Stimulated activated memory B cell treated with anti-CD40 and anti-IgM and Interleukin-4, amounts not matched to agents 10 μg/mL and 1 μg/mL and 100 μg/mL, for 72 hours (primary cell): Measurements from ENCODE around the gene SCN11A.

Source experiments
- ATAC-seq: fragments of 150-1000 bp; cut with Tn5 transposase; 2 replicates; pipeline ENCODE4 v1.10.0; 2021
- H3K27ac Mint-ChIP-seq: one replicate; pipeline ENCODE4 v1.8.0; 2022; ENCODE audit warnings: mild to moderate bottlenecking, mixed read lengths
- H3K27me3 Mint-ChIP-seq: one replicate; pipeline ENCODE4 v1.8.0; 2022; ENCODE audit warnings: mixed read lengths
- H3K36me3 Mint-ChIP-seq: one replicate; pipeline ENCODE4 v1.8.0; 2022; ENCODE audit warnings: mixed read lengths
- H3K4me1 Mint-ChIP-seq: one replicate; pipeline ENCODE4 v1.8.0; 2022; ENCODE audit warnings: mixed read lengths
- H3K4me3 Mint-ChIP-seq: one replicate; pipeline ENCODE4 v1.8.0; 2022; ENCODE audit warnings: mild to moderate bottlenecking, moderate library complexity, mixed read lengths
- H3K9me3 Mint-ChIP-seq: one replicate; pipeline ENCODE4 v1.8.0; 2022; ENCODE audit warnings: mixed read lengths

SCN11A gene

DNA sequence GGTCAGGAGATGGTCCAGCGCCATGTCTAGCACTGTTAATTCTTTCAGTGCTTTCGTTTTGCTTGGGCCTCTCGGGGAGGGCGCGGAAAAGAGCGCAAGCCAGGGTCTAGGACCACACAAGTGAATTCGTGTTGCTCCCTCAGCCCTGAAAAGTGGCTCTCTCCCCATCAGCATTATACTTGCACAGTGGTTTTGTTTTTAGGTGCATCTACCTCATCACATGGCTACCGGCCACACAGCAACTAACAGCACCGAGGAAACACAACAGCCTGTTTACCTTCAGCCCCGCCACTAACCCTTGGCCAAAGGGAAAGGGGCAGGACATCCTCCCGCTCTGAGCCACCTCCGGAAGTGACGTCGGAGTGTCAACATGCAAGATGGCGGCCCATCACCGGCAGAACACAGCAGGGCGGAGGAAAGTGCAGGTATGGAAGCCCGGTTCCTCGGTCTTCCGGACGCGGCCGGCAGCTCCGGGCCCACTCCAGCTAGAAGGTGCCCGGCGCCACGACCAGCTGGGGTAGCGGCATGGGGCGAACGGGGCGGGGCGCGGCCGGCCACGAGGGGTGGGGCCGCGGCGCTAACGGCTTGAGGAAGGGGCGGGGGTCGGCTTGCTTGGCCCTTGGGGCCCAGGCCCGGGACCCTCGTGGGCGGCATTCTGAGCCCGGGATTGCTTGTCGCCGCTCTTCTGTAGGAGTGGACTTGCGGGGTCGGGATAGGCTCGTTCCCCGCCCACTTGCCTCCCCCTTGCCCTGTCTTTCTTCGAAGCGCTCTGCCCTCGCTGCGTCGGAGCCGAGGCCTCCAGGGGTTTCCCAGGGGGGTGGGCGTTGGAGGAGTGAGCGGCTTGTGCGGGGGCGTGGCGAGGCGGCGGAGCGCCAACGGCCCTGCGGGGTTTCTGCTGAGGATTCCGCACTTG is at the start of gene SCN11A, which contains the start of gene WDR48:
Gene SCN11A, minus strand, starts transcription at position 296 of the 913 bp plus-strand sequence. CDS start 101,582 bp downstream, outside the sequence.
Gene WDR48, plus strand, starts transcription at position 368 of the 913 bp plus-strand sequence. Its CDS starts 10 bp downstream, at position 378.
- H3K4me3 Mint-ChIP-seq, result peak within 1 kb of the TSS; percentile 95
- peak within 1 kb of the TSS; percentile 98 for H3K27ac Mint-ChIP-seq
- H3K4me1 Mint-ChIP-seq, result peaks cover 42% of the 10 kb centered on the region
- H3K27me3 Mint-ChIP-seq, result no peaks in the 10 kb centered on the region
- H3K9me3 Mint-ChIP-seq, result no peaks in the 10 kb centered on the region
- ATAC-seq, result peak; percentile 99
- no peaks in the 10 kb centered on the region for H3K36me3 Mint-ChIP-seq

- H3K9me3 Mint-ChIP-seq, result no peaks in the 10 kb centered on the region
- H3K4me3 Mint-ChIP-seq, result no peak overlapping the region
- H3K27ac Mint-ChIP-seq, result peak overlapping the region; percentile 28
- ATAC-seq, result peak; percentile 77
- no peaks in the 10 kb centered on the region for H3K27me3 Mint-ChIP-seq
- H3K4me1 Mint-ChIP-seq, result peaks cover 43% of the 10 kb centered on the region
- peaks cover 8% of the 10 kb centered on the region for H3K36me3 Mint-ChIP-seq
These were observed 49.4 kb upstream of the SCN11A start for GRCh38 chr3:39101022-39101689.

DNA sequence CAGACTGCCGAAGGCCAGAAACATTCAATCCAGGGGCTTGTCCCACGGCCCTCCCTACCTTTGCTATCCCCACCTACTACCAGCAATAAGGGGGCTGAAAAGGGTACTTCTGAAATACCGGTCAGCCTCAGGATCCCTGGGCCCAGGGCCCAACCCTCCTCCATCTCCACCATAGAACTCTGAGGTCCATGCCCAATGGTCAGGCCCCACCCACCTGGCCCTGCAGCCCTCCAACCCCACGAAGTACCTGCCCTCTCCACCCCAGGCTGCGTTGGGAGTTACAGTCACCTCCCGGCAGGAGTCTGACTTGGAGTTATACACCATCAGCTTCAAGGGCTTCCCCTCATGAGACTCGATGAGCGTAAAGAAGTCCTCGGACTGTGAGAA is 48.7 kb upstream of the SCN11A start:
- ATAC-seq, result no peak
- Mint-ChIP-seq H3K4me3 (no peak overlapping the region), H3K27me3 (no peaks in the 10 kb centered on the region), H3K27ac (no peak overlapping the region), H3K9me3 (no peaks in the 10 kb centered on the region), H3K4me1 (peaks cover 37% of the 10 kb centered on the region), H3K36me3 (peaks cover 8% of the 10 kb centered on the region)

GRCh38 chr3:39099738-39100499 is 48.2 kb upstream of the SCN11A start:
- Mint-ChIP-seq H3K36me3 (peaks cover 9% of the 10 kb centered on the region), H3K27ac (no peak overlapping the region), H3K9me3 (no peaks in the 10 kb centered on the region), H3K27me3 (no peaks in the 10 kb centered on the region), H3K4me3 (no peak overlapping the region), H3K4me1 (peaks cover 31% of the 10 kb centered on the region)
- no peak for ATAC-seq

GRCh38 chr3:39099242-39099641 is 47.5 kb upstream of the SCN11A start:
- Mint-ChIP-seq H3K4me3 (no peak overlapping the region), H3K36me3 (peaks cover 16% of the 10 kb centered on the region), H3K27me3 (no peaks in the 10 kb centered on the region), H3K4me1 (peaks cover 28% of the 10 kb centered on the region), H3K27ac (no peak overlapping the region), H3K9me3 (no peaks in the 10 kb centered on the region)
- no peak for ATAC-seq

GRCh38 chr3:39098473-39099000 is 46.8 kb upstream of the SCN11A start:
- Mint-ChIP-seq H3K4me1 (peaks cover 24% of the 10 kb centered on the region), H3K27me3 (no peaks in the 10 kb centered on the region), H3K36me3 (peaks cover 23% of the 10 kb centered on the region), H3K27ac (no peak overlapping the region), H3K9me3 (no peaks in the 10 kb centered on the region), H3K4me3 (no peak overlapping the region)
- no peak for ATAC-seq

DNA sequence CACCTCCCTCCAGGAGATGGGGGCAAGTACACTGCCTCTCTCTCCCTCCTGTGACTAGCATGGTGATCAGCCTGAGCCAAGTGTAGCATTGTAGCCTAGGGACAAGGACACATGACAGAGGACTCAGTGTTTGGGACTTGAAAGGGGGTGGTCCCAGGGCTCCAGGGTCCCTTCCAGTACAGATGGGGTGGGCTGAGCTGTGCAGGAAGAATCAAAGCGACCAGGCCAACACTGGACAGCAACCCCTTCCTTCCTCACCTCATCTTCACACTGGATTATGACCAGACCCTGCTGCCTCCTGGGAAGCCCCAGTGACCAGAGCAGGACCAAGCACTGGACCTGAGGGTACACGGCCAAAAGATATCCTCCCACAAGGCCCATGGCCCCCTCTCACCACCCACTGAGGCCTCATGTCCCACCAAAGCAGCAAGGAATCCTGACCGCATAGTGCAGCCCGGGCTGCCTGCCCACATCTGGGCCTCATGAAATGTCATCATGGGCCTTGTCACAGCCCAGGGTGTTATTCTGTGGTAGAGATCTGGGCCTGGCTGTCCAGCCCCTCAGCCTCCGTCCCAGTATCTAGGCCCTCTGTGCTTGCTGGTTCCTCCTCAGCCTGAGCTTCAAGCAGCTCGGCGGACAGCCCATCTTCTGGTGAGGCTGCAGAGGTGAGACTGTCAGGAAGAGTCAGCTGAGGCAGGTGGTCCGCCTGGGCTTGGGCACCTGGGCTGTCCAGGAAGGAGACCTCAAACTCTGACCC is 46.1 kb upstream of the SCN11A start:
- Mint-ChIP-seq H3K27me3 (no peaks in the 10 kb centered on the region), H3K36me3 (peaks cover 27% of the 10 kb centered on the region), H3K4me3 (no peak overlapping the region), H3K4me1 (peaks cover 17% of the 10 kb centered on the region), H3K9me3 (no peaks in the 10 kb centered on the region), H3K27ac (peak overlapping the region; percentile 48)
- ATAC-seq, result no peak

- Mint-ChIP-seq H3K4me3 (no peak overlapping the region), H3K9me3 (no peaks in the 10 kb centered on the region), H3K27ac (peak overlapping the region; percentile 48), H3K27me3 (no peaks in the 10 kb centered on the region), H3K36me3 (peaks cover 35% of the 10 kb centered on the region), H3K4me1 (peaks cover 8% of the 10 kb centered on the region)
- no peak for ATAC-seq
These were observed 45.0 kb upstream of the SCN11A start for GRCh38 chr3:39096775-39097174.

- H3K9me3 Mint-ChIP-seq, result no peaks in the 10 kb centered on the region
- H3K27ac Mint-ChIP-seq, result no peak overlapping the region
- H3K4me1 Mint-ChIP-seq, result peaks cover 1% of the 10 kb centered on the region
- H3K4me3 Mint-ChIP-seq, result no peak overlapping the region
- no peak for ATAC-seq
- H3K36me3 Mint-ChIP-seq, result peaks cover 35% of the 10 kb centered on the region
- no peaks in the 10 kb centered on the region for H3K27me3 Mint-ChIP-seq
These were observed 44.0 kb upstream of the SCN11A start for GRCh38 chr3:39095778-39096177.

GRCh38 chr3:39094851-39095677 is 43.3 kb upstream of the SCN11A start:
- Mint-ChIP-seq H3K27me3 (no peaks in the 10 kb centered on the region), H3K4me3 (no peak overlapping the region), H3K9me3 (no peaks in the 10 kb centered on the region), H3K36me3 (peaks cover 41% of the 10 kb centered on the region), H3K27ac (no peak overlapping the region), H3K4me1 (no peaks in the 10 kb centered on the region)
- no peak for ATAC-seq

DNA sequence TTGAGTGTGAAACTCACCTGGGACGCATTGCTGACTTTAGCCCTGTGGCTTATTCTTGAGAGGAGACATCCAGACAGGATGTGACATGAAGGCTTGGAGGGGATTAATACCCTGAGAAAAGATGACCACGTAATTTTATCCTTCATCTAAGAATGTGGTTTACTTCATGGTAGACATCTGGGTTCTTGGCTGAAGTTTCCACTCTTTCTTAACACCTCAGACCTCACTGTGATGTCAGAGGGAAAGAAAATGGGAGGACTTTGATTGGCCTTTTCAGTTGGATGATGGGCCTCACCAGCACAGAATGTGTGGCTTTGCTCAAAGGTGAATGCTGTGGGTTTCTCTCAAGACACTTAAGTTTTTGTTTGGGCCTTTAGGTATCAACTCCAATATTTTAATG is 39.2 kb upstream of the SCN11A start:
- peaks cover 57% of the 10 kb centered on the region for H3K36me3 Mint-ChIP-seq
- H3K27me3 Mint-ChIP-seq, result no peaks in the 10 kb centered on the region
- peaks cover 10% of the 10 kb centered on the region for H3K4me1 Mint-ChIP-seq
- no peak overlapping the region for H3K4me3 Mint-ChIP-seq
- no peak overlapping the region for H3K27ac Mint-ChIP-seq
- no peaks in the 10 kb centered on the region for H3K9me3 Mint-ChIP-seq
- ATAC-seq, result no peak

DNA sequence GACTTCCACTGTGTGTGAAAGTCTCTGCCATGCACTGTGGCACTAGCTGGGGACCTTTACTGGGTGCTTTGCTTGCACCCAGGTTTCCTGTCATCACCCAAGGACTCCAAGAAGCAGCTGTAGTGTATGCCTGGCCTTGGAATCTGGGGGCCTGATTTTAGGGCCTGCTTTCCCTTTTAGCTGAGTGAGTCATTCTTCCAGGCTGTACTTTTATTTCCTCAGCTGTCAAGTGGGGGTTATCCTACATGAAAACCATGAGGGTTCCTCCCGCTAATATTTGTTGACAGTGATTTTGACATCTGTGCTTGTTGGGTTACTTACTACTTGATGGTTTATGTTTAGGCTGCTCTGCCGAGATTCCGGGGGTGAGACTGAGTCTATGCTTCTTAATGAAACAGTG is 37.1 kb upstream of the SCN11A start:
- Mint-ChIP-seq H3K4me1 (peaks cover 17% of the 10 kb centered on the region), H3K27me3 (no peaks in the 10 kb centered on the region), H3K4me3 (no peak overlapping the region), H3K9me3 (no peaks in the 10 kb centered on the region), H3K27ac (no peak overlapping the region), H3K36me3 (peaks cover 46% of the 10 kb centered on the region)
- ATAC-seq, result no peak

DNA sequence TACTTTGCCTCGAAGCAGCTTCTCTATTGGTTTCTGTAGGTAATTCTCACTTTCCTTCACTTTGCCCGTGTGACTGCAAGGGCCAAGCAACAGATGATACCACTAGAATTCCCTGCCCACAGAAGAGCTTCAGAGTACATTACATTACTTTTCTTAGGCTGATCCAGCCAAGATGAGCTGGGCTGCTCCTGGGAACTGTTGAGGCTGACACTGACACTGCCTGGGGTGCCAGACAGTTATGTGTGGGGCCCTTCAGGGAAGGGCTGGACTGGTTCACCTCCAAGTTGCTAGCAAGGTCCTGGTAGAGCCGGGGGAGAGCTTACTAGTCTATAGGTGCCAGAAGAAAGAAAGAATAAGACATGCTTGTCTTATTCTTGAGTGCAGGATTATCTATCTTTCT is 36.7 kb upstream of the SCN11A start:
- Mint-ChIP-seq H3K27ac (no peak overlapping the region), H3K9me3 (no peaks in the 10 kb centered on the region), H3K36me3 (peaks cover 45% of the 10 kb centered on the region), H3K4me3 (no peak overlapping the region), H3K4me1 (peaks cover 17% of the 10 kb centered on the region), H3K27me3 (no peaks in the 10 kb centered on the region)
- no peak for ATAC-seq

GRCh38 chr3:39086144-39086543 is 34.4 kb upstream of the SCN11A start:
- H3K27ac Mint-ChIP-seq, result no peak overlapping the region
- H3K27me3 Mint-ChIP-seq, result no peaks in the 10 kb centered on the region
- no peak overlapping the region for H3K4me3 Mint-ChIP-seq
- peaks cover 28% of the 10 kb centered on the region for H3K4me1 Mint-ChIP-seq
- H3K36me3 Mint-ChIP-seq, result peaks cover 53% of the 10 kb centered on the region
- ATAC-seq, result peak; percentile 92
- no peaks in the 10 kb centered on the region for H3K9me3 Mint-ChIP-seq
